ENCODE measurements around the gene MATN3. TPM values are rescaled to one million over a fixed set of nuclear protein-coding genes. Genes with fewer than 3 reads are reported as not detected.

MATN3 gene
- total and polyA plus RNA-seq, 9 of the 15 experiments (the other 6 are each of a cell fraction or from before 2014, with no cell fraction given): not detected

- TF ChIP-seq ETV6 (IDR thresholded peaks at IDR 0.05; ENCODE audit: borderline replicate concordance in 1 of 2, low read depth in 2 of 2, low read length in 1 of 2) (no peak), ETV6 (CRISPR knock-in tag; IDR thresholded peaks at IDR 0.05; ENCODE audit: borderline replicate concordance) (no peak), MEF2D (tag; conservative IDR thresholded peaks at IDR 0.05; ENCODE audit: low read depth) (no peak), MAX (CRISPR knock-in tag; IDR thresholded peaks at IDR 0.05) (peak; percentile 45; the same call in 1 of the 2 replicates), NELFE (IDR thresholded peaks at IDR 0.05; ENCODE audit: insufficient read depth, insufficient read length) (no peak), LEF1 (IDR thresholded peaks at IDR 0.05) (no peak), NR2C1 (IDR thresholded peaks at IDR 0.05) (peak; percentile 71), NR2C1 (tag; IDR thresholded peaks at IDR 0.05) (peak; percentile 80), ZBTB9 (CRISPR knock-in tag; IDR thresholded peaks at IDR 0.05) (no peak), YY1 (IDR thresholded peaks at IDR 0.05; ENCODE audit: borderline replicate concordance in 1 of 3, control insufficient read depth in 1 of 3, extremely low read depth in 1 of 3, insufficient read depth in 3 of 3, insufficient read length in 1 of 3, insufficient replicate concordance in 2 of 3, low read depth in 1 of 3, low read length in 2 of 3) (peak in 2 of 3 experiments; percentile 13 to 41), CREM (IDR thresholded peaks at IDR 0.05; ENCODE audit: low read depth) (peak; percentile 41; the same call in 1 of the 2 replicates), MAFF (IDR thresholded peaks at IDR 0.05; ENCODE audit: low read length) (no peak), SMARCA4 (IDR thresholded peaks at IDR 0.05) (no peak), SOX6 (IDR thresholded peaks at IDR 0.05) (no peak), POLR3A (IDR thresholded peaks at IDR 0.05; ENCODE audit: borderline replicate concordance, extremely low read depth, insufficient read depth, insufficient read length) (no peak), ZNF280A (IDR thresholded peaks at IDR 0.05; ENCODE audit: low read depth, partially characterized antibody) (no peak), TBL1XR1 (IDR thresholded peaks at IDR 0.05; ENCODE audit: low read length in 2 of 2) (no peak), HMBOX1 (IDR thresholded peaks at IDR 0.05) (no peak), MYNN (IDR thresholded peaks at IDR 0.05) (no peak), MYNN (CRISPR knock-in tag; IDR thresholded peaks at IDR 0.05) (no peak), PRDM10 (IDR thresholded peaks at IDR 0.05; ENCODE audit: partially characterized antibody) (no peak)
These were observed 22.6 kb downstream of the MATN3 start, which contains the start of gene WDR35 (continued) for GRCh38 chr2:19989667-19990415.

Measured in K562 (cell line).